H1 (cell line): ENCODE data around the gene EPHA5. TPM values are rescaled to one million over a fixed set of nuclear protein-coding genes. Genes with fewer than 3 reads are reported as not detected.

Experiments
- CBX5 ChIP-seq: fragments of 300-800, 300-1000 bp; sonication (generic); IDR thresholded peaks from 2 replicates; pipeline ENCODE4 v1.7.1; 2016; ENCODE audit warnings: antibody characterized with exemption, low read length, low read depth
- polyA plus RNA-seq, 7 experiments: library from polyadenylated mRNA; depleted of rRNA in 3 of 7; stranded (reverse) in 5 of 7; unstranded in 2 of 7; fragments of >200 nt in 5 of 7; fragments of 200-250 nt in 2 of 7; gene quantifications; 1 replicate in 5 of 7; 2 replicates in 1 of 7; 4 replicates in 1 of 7; pipeline versions ENCODE4 v1.2.1 to v1.2.3, GENCODE V29; 2011 to 2013; ENCODE audit warnings: missing spikeins in 2 of 7, mixed read lengths in 2 of 7
- total RNA-seq: library from RNA; stranded (reverse); fragmentation: NEBNext Ultra II Directional; extraction: Animal tissue kit (Norgen Biotek cat#: 25700); gene quantifications from 2 replicates; pipeline ENCODE4 v1.2.1, GENCODE V29; 2021

EPHA5 gene
- total and polyA plus RNA-seq, 2 of the 8 experiments (the other 6 are each of a cell fraction or from before 2014, with no cell fraction given), result 0.03 to 0.11 TPM

GRCh38 chr4:65340382-65341109 lies 329.7 kb downstream of the EPHA5 start (continued):
- no peak for TF ChIP-seq CBX5
